ENCODE measurements around the gene CBLN1.
"Not testable (repeated sequence)": the region's sequence is repeated elsewhere in the genome, so short reads cannot be mapped to it uniquely, and the experiment has no call there.

CBLN1 gene

GRCh38 chr16:49277766-49278566, 3.7 kb downstream of the CBLN1 start:
- no peak for DNase-seq (ENCODE audit: low spot score)

GRCh38 chr16:49277386-49277742, 4.3 kb downstream of the CBLN1 start:
- DNase-seq (ENCODE audit: low spot score) = no peak

GRCh38 chr16:49276646-49277385, 4.8 kb downstream of the CBLN1 start:
- no peak for DNase-seq (ENCODE audit: low spot score)

GRCh38 chr16:49275870-49276269, 5.8 kb downstream of the CBLN1 start:
- DNase-seq (ENCODE audit: low spot score) = no peak

GRCh38 chr16:49275050-49275730, 6.4 kb downstream of the CBLN1 start:
- DNase-seq (ENCODE audit: low spot score) = no peak

GRCh38 chr16:49274591-49274990, 7.0 kb downstream of the CBLN1 start:
- DNase-seq (ENCODE audit: low spot score) = no peak

- DNase-seq (ENCODE audit: low spot score) = no peak
Measured at GRCh38 chr16:49273771-49274170, 7.9 kb downstream of the CBLN1 start.

GRCh38 chr16:49271363-49271762, 10.3 kb downstream of the CBLN1 start:
- DNase-seq (ENCODE audit: low spot score) = no peak

GRCh38 chr16:49269201-49269600, 12.4 kb downstream of the CBLN1 start:
- no peak for DNase-seq (ENCODE audit: low spot score)

GRCh38 chr16:49268667-49269066, 13.0 kb downstream of the CBLN1 start:
- no peak for DNase-seq (ENCODE audit: low spot score)

- DNase-seq (ENCODE audit: low spot score) = no peak
Measured at GRCh38 chr16:49262501-49262900, 19.1 kb downstream of the CBLN1 start.

GRCh38 chr16:49261930-49262329, 19.7 kb downstream of the CBLN1 start:
- no peak for DNase-seq (ENCODE audit: low spot score)

GRCh38 chr16:49260956-49261530, 20.6 kb downstream of the CBLN1 start:
- no peak for DNase-seq (ENCODE audit: low spot score)

- DNase-seq (ENCODE audit: low spot score) = no peak
Measured at GRCh38 chr16:49260253-49260652, 21.4 kb downstream of the CBLN1 start.

GRCh38 chr16:49259330-49259729, 22.3 kb downstream of the CBLN1 start:
- DNase-seq (ENCODE audit: low spot score) = no peak

GRCh38 chr16:49250689-49251088, 30.9 kb downstream of the CBLN1 start:
- DNase-seq (ENCODE audit: low spot score) = no peak

GRCh38 chr16:49248227-49248626, 33.4 kb downstream of the CBLN1 start:
- DNase-seq (ENCODE audit: low spot score) = no peak

- DNase-seq (ENCODE audit: low spot score) = no peak
Measured at GRCh38 chr16:49236216-49236615, 45.4 kb downstream of the CBLN1 start.

GRCh38 chr16:49228335-49228734, 53.3 kb downstream of the CBLN1 start:
- not testable (repeated sequence) for DNase-seq (ENCODE audit: low spot score)

Data from globus pallidus (tissue), 1 donor.